ENCODE results near the gene RPGRIP1.

RPGRIP1 gene

DNA sequence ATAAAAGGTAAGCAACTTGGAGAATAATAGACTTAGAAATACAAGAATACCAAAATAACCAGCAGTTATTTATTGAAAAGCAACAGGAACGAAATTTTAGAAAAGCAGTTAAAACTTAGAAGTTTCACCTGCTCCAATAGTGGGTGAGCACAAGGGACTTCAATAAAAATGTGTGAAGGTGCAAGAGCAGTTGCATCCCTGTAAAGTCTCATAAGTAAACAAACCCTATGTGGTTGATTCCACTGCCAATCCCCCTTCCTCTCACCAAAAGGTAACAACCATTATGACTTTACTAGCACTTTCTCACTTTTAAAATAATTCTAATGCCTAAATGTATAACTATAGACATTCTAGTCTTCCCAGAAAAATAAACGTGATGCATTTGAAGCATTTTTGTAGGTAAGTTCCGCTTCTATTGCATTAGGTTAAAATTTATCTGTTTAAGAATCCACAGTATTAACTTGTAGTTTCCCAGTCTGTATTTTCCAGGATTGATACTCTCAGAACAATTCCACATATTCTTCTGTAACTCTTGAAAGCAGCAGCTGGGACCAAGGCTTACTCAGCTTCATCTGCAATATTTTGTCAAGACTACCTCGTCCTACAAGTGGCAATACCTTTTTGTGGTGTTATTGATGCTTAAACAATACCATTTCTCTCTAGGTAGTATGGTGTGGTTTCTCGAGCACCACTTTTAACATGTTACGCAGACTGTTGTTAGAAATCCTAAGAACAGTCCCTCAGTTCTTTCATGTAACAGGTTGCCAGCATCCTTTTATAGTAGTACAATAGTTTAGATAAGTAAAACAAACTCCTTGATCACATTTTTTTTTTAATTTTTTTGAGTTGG, 42.7 kb upstream of the RPGRIP1 start:
- TF ChIP-seq, protein P1, sequence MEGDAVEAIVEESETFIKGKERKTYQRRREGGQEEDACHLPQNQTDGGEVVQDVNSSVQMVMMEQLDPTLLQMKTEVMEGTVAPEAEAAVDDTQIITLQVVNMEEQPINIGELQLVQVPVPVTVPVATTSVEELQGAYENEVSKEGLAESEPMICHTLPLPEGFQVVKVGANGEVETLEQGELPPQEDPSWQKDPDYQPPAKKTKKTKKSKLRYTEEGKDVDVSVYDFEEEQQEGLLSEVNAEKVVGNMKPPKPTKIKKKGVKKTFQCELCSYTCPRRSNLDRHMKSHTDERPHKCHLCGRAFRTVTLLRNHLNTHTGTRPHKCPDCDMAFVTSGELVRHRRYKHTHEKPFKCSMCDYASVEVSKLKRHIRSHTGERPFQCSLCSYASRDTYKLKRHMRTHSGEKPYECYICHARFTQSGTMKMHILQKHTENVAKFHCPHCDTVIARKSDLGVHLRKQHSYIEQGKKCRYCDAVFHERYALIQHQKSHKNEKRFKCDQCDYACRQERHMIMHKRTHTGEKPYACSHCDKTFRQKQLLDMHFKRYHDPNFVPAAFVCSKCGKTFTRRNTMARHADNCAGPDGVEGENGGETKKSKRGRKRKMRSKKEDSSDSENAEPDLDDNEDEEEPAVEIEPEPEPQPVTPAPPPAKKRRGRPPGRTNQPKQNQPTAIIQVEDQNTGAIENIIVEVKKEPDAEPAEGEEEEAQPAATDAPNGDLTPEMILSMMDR (IDR thresholded peaks at IDR 0.05; ENCODE audit: borderline replicate concordance, extremely low read depth, low read length, poor library complexity, severe bottlenecking): no peak
- TF ChIP-seq EZH2 (IDR thresholded peaks at IDR 0.05; ENCODE audit: borderline replicate concordance, low read depth, low read length, severe bottlenecking): no peak
- Histone ChIP-seq H3K4me2 (ENCODE audit: insufficient read depth, low read length) (no peak overlapping the region), H4K20me1 (ENCODE audit: insufficient read depth, low read length) (peaks cover 99% of the 10 kb centered on the region)

DNA sequence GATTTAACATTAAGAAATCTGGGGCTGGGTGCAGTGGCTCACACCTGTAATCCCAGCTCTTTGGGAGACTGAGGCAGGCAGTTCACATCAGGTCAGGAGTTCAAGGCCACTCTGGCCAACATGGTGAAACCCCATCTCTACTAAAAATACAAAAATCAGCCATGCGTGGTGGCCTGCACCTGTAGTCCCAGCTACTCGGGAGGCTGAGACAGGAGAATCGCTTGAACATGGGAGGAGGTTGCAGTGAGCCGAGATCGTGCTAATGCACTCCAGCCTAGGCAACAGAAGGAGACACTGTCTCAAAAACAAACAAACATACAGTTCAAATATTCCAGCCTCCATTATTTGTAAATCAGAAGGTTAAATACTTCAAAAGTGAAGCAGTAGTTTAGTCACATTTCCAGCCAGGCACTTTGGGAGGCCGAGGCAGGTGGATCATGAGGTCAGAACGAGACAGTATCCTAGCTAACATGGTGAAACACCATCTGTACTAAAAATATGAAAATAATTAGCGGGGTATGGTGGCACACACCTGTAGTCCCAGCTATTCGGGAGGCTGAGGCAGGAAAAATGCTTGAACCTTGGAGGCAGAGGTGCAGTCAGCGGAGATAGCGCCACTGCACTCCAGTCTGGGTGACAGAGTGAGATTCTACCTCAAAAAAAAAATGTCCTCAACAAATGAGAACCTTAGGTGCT, 40.9 kb upstream of the RPGRIP1 start:
- DNase-seq (no peak), ATAC-seq (ENCODE audit: insufficient read depth, low read depth) (no peak)
- peaks cover 96% of the 10 kb centered on the region for H3K36me3 ChIP-seq (ENCODE audit: insufficient read depth, low read length)
- no peak overlapping the region for H2AFZ ChIP-seq (ENCODE audit: low read depth, low read length)
- H3K27me3 ChIP-seq (ENCODE audit: insufficient read depth, low read length, poor library complexity): no peaks in the 10 kb centered on the region
- peaks cover 99% of the 10 kb centered on the region for H4K20me1 ChIP-seq (ENCODE audit: insufficient read depth, low read length)
- peaks cover 6% of the 10 kb centered on the region; the same call in 1 of the 2 replicates for H3K4me1 ChIP-seq (ENCODE audit: insufficient read depth, low read length)
- no peak overlapping the region for H3K27ac ChIP-seq (ENCODE audit: low read length)
- no peak for TF ChIP-seq EZH2 (IDR thresholded peaks at IDR 0.05; ENCODE audit: borderline replicate concordance, low read depth, low read length, severe bottlenecking)
- TF ChIP-seq, protein P1 (IDR thresholded peaks at IDR 0.05; ENCODE audit: borderline replicate concordance, extremely low read depth, low read length, poor library complexity, severe bottlenecking): no peak
- peaks cover 100% of the 10 kb centered on the region for H3K79me2 ChIP-seq (ENCODE audit: insufficient read depth, low read length)
- no peak overlapping the region for H3K4me3 ChIP-seq (ENCODE audit: low read depth in 1 of 2, low read length in 2 of 2)
- H3K4me2 ChIP-seq (ENCODE audit: insufficient read depth, low read length): no peak overlapping the region
- H3K9me3 ChIP-seq (ENCODE audit: insufficient read depth, low read length, severe bottlenecking): no peaks in the 10 kb centered on the region
- H3K9ac ChIP-seq (ENCODE audit: low read depth, low read length): no peak overlapping the region

More for the DNA sequence above, 42.7 kb upstream of the RPGRIP1 start:
- no peaks in the 10 kb centered on the region for H3K27me3 ChIP-seq (ENCODE audit: insufficient read depth, low read length, poor library complexity)
- no peak overlapping the region for H3K27ac ChIP-seq (ENCODE audit: low read length)
- H3K79me2 ChIP-seq (ENCODE audit: insufficient read depth, low read length): peaks cover 100% of the 10 kb centered on the region
- H3K36me3 ChIP-seq (ENCODE audit: insufficient read depth, low read length): peaks cover 98% of the 10 kb centered on the region
- H3K4me3 ChIP-seq (ENCODE audit: low read depth in 1 of 2, low read length in 2 of 2): no peak overlapping the region
- peaks cover 5% of the 10 kb centered on the region; the same call in 1 of the 2 replicates for H3K4me1 ChIP-seq (ENCODE audit: insufficient read depth, low read length)
- H2AFZ ChIP-seq (ENCODE audit: low read depth, low read length): no peak overlapping the region
- ATAC-seq (ENCODE audit: insufficient read depth, low read depth) (no peak), DNase-seq (no peak)
- H3K9me3 ChIP-seq (ENCODE audit: insufficient read depth, low read length, severe bottlenecking): no peaks in the 10 kb centered on the region
- no peak overlapping the region for H3K9ac ChIP-seq (ENCODE audit: low read depth, low read length)

DNA sequence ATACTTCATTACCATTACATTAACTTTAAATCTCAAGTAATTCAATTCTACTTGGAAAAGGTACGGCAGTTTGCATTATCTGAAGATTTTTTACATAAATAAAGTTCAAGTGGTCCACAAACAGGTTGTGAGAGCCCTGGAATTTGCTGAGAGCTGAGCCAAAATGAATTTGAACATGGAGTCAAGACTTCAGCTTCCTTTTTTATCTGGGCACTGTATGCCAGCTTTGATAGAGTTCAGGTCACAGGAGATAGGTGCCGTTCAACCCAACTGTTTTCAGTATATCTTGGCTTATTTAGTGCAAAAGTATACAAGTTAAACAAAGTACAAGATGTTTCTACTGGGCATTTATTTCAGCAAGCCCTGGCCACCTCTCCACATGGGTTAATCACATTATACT, 39.5 kb upstream of the RPGRIP1 start:
- TF ChIP-seq, protein P1 (IDR thresholded peaks at IDR 0.05; ENCODE audit: borderline replicate concordance, extremely low read depth, low read length, poor library complexity, severe bottlenecking): no peak
- TF ChIP-seq EZH2 (IDR thresholded peaks at IDR 0.05; ENCODE audit: borderline replicate concordance, low read depth, low read length, severe bottlenecking): no peak
- H3K79me2 ChIP-seq (ENCODE audit: insufficient read depth, low read length): peaks cover 100% of the 10 kb centered on the region
- ATAC-seq (ENCODE audit: insufficient read depth, low read depth): no peak
- H4K20me1 ChIP-seq (ENCODE audit: insufficient read depth, low read length): peaks cover 99% of the 10 kb centered on the region
- DNase-seq: no peak
- peaks cover 94% of the 10 kb centered on the region for H3K36me3 ChIP-seq (ENCODE audit: insufficient read depth, low read length)
- no peaks in the 10 kb centered on the region for H3K9me3 ChIP-seq (ENCODE audit: insufficient read depth, low read length, severe bottlenecking)
- no peak overlapping the region for H3K27ac ChIP-seq (ENCODE audit: low read length)
- no peak overlapping the region for H3K4me3 ChIP-seq (ENCODE audit: low read depth in 1 of 2, low read length in 2 of 2)
- no peak overlapping the region for H3K4me2 ChIP-seq (ENCODE audit: insufficient read depth, low read length)
- H3K27me3 ChIP-seq (ENCODE audit: insufficient read depth, low read length, poor library complexity): no peaks in the 10 kb centered on the region
- H3K9ac ChIP-seq (ENCODE audit: low read depth, low read length): no peak overlapping the region
- no peak overlapping the region for H2AFZ ChIP-seq (ENCODE audit: low read depth, low read length)
- peaks cover 7% of the 10 kb centered on the region; the same call in 1 of the 2 replicates for H3K4me1 ChIP-seq (ENCODE audit: insufficient read depth, low read length)

Measured in DND-41 (cell line).